Mesothelial cell of epicardium (in vitro differentiated cells): ENCODE results near the gene SERINC1. TPM values are rescaled to one million over a fixed set of nuclear protein-coding genes. Genes with fewer than 3 reads are reported as not detected.
"Not testable (repeated sequence)": the region's sequence is repeated elsewhere in the genome, so short reads cannot be mapped to it uniquely, and the experiment has no call there.

ENCODE experiments used
- DNase-seq, 2 experiments: peaks; one replicate each; pipeline ENCODE4 v3.0.0; 2021; ENCODE audit warnings: low spot score in 2 of 2; ENCODE audit not compliant: unreplicated experiment in 2 of 2
- H3K27ac Mint-ChIP-seq: 2 replicates; pipeline ENCODE4 v1.8.0; 2021; ENCODE audit warnings: mixed read lengths
- H3K27me3 Mint-ChIP-seq: 2 replicates; pipeline ENCODE4 v1.8.0; 2021; ENCODE audit warnings: low read depth, mixed read lengths
- H3K36me3 Mint-ChIP-seq: 2 replicates; pipeline ENCODE4 v1.8.0; 2021; ENCODE audit warnings: mixed read lengths
- H3K4me1 Mint-ChIP-seq: 2 replicates; pipeline ENCODE4 v1.8.0; 2021; ENCODE audit warnings: mixed read lengths
- H3K4me3 Mint-ChIP-seq: 2 replicates; pipeline ENCODE4 v1.8.0; 2021; ENCODE audit warnings: mild to moderate bottlenecking, moderate library complexity, mixed read lengths
- H3K9me3 Mint-ChIP-seq: 2 replicates; pipeline ENCODE4 v1.8.0; 2021; ENCODE audit warnings: mixed read lengths
- CTCF ChIP-seq: fragments of 200-600 bp; sonication (generic); IDR thresholded peaks from one replicate; pipeline ENCODE4 v1.5.0; 2021; ENCODE audit warnings: antibody characterized with exemption; ENCODE audit not compliant: unreplicated experiment
- total RNA-seq: library from RNA; stranded (reverse); gene quantifications from 3 replicates; pipeline ENCODE4 v1.2.1, GENCODE V29; 2021

The SERINC1 gene
- total RNA-seq, 1 donor from 2014 or later, result 99.5 TPM

DNA sequence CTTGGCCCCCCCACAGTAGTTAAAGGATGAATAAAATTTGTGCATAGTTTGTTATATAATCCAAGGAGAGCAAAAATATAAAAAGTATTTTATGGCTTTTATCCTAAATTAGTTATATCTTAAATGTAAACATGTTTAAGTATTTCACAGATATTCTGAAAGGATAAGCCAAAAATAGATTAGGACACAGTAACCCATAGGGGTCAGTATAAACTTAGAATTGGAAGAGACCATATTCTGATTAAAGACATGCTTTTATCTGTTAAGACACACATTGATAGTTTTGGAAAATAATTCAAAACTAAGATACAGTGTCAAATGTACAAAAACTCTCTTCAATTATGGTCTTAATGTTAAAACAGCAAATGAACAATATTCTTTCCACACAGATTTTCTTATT lies 4.5 kb upstream of the SERINC1 start:
- peaks cover 3% of the 10 kb centered on the region for H3K4me1 Mint-ChIP-seq
- no peak for DNase-seq
- H3K27ac Mint-ChIP-seq, result no peak overlapping the region
- no peaks in the 10 kb centered on the region for H3K27me3 Mint-ChIP-seq
- no peaks in the 10 kb centered on the region for H3K36me3 Mint-ChIP-seq
- TF ChIP-seq CTCF, result peak; percentile 60
- H3K9me3 Mint-ChIP-seq, result no peaks in the 10 kb centered on the region
- no peak overlapping the region for H3K4me3 Mint-ChIP-seq

DNA sequence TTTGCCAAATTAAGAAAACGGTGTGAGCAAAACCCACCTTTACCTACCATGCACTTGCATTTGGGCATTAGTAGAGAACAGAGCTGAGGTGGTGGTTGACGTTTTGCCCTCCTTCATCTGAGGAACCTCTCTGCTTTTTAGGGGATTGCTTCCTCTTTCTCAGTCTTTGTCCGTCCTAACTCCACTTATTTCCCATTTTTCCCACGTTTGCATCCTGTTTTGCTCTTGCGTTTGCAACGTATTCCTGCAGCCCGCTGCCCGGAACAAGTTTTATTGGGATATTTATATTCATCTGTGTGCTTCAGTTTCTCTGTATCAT lies 374 bp upstream of the SERINC1 start:
- peaks cover 1% of the 10 kb centered on the region for H3K9me3 Mint-ChIP-seq
- H3K4me3 Mint-ChIP-seq, result peak overlapping the region; percentile 100
- H3K27me3 Mint-ChIP-seq, result no peaks in the 10 kb centered on the region
- DNase-seq, result no peak
- peak overlapping the region; percentile 100 for H3K27ac Mint-ChIP-seq
- peaks cover 3% of the 10 kb centered on the region for H3K36me3 Mint-ChIP-seq
- peaks cover 15% of the 10 kb centered on the region for H3K4me1 Mint-ChIP-seq
- no peak for TF ChIP-seq CTCF

DNA sequence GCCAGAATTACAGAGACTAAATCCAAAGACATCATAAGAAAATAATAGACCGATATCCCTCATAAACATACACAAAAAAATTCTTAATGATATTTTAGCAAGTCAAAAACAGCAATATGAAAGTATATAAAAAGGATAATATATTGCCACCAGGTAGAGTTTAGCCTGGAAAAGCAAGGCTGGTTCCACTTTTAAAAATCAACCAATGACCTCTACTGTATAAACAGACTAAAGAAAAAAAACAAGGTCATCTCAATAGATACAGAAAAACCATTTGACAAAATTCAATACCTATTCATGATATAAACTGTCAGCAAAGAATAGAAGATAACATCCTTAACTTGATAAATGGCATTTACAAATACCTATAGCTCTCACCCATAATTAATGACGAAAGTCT lies 9.7 kb downstream of the SERINC1 start:
- H3K9me3 Mint-ChIP-seq, result peaks cover 22% of the 10 kb centered on the region
- no peak for TF ChIP-seq CTCF
- DNase-seq, result no peak
- no peaks in the 10 kb centered on the region for H3K27me3 Mint-ChIP-seq
- no peak overlapping the region for H3K27ac Mint-ChIP-seq
- no peak overlapping the region for H3K4me3 Mint-ChIP-seq
- peaks cover 28% of the 10 kb centered on the region for H3K36me3 Mint-ChIP-seq
- H3K4me1 Mint-ChIP-seq, result peaks cover 23% of the 10 kb centered on the region

DNA sequence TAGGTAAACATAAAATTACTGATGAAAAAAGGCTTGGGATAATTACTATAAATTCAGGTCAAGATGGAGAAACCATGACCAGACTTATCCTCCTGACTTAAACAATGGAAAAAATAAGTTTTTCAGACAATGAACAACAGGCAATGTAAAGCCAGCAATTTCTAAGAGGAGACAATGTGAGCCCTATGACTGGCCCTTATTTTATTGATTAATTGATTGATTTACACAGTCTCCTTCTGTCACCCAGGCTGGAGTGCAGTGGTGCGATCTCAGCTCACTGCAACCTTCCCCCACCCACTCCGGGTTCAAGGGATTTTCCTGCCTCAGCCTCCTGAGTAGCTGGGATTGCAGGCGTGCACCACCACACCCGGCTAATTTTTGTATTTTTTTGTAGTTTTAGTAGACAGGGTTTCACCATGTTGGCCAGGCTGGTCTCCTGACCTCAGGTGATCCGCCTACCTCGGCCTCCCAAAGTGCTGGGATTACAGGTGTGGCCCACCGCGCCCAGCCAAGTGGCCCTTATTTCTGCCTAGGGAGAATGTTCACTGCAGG lies 11.7 kb downstream of the SERINC1 start:
- peaks cover 23% of the 10 kb centered on the region for H3K4me1 Mint-ChIP-seq
- H3K4me3 Mint-ChIP-seq, H3K27me3 Mint-ChIP-seq, DNase-seq: not testable (repeated sequence)
- peaks cover 22% of the 10 kb centered on the region for H3K9me3 Mint-ChIP-seq
- H3K27ac Mint-ChIP-seq, result peak overlapping the region; percentile 87
- H3K36me3 Mint-ChIP-seq, result peaks cover 28% of the 10 kb centered on the region

- no peak for TF ChIP-seq CTCF
- Mint-ChIP-seq H3K4me1 (peaks cover 23% of the 10 kb centered on the region), H3K27me3 (no peaks in the 10 kb centered on the region), H3K4me3 (no peak overlapping the region), H3K36me3 (peaks cover 32% of the 10 kb centered on the region), H3K9me3 (peaks cover 19% of the 10 kb centered on the region), H3K27ac (peak overlapping the region; percentile 87)
- DNase-seq, result no peak
Observed at GRCh38 chr6:122459240-122459639, 12.4 kb downstream of the SERINC1 start.

DNA sequence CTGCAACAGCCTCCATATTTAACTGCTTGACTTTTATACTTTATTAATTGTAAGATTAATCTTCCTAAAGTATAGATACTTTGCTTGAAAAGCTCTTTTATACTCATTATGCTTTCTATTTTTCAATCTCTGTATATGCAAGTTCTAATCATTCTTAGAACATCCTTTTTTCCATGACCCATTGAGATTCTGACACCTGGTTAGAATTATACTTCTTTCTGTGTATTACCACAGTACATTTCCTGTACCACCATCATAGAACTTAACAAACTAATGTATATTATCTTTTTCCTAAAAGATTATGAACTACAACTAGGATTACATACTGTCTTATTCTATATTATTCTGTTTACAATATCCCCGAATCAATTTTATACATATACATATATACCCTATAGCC lies 13.5 kb downstream of the SERINC1 start:
- H3K4me1 Mint-ChIP-seq, result peaks cover 23% of the 10 kb centered on the region
- no peaks in the 10 kb centered on the region for H3K27me3 Mint-ChIP-seq
- peaks cover 9% of the 10 kb centered on the region for H3K9me3 Mint-ChIP-seq
- no peak overlapping the region for H3K4me3 Mint-ChIP-seq
- H3K36me3 Mint-ChIP-seq, result peaks cover 35% of the 10 kb centered on the region
- TF ChIP-seq CTCF, result no peak
- DNase-seq, result no peak
- no peak overlapping the region for H3K27ac Mint-ChIP-seq

- Mint-ChIP-seq H3K4me1 (peaks cover 14% of the 10 kb centered on the region), H3K36me3 (peaks cover 44% of the 10 kb centered on the region)
- not testable (repeated sequence) for H3K4me3 Mint-ChIP-seq, H3K9me3 Mint-ChIP-seq, H3K27ac Mint-ChIP-seq, DNase-seq, H3K27me3 Mint-ChIP-seq
Observed at GRCh38 chr6:122455116-122455515, 16.5 kb downstream of the SERINC1 start.
